Fibroblast of lung (primary cell): Measurements from ENCODE around the gene FAM221B.

Experiments used
- EZH2 ChIP-seq: IDR thresholded peaks from 2 replicates; pipeline ENCODE4 v1.5.1; 2012; ENCODE audit warnings: low read length, control low read depth, mild to moderate bottlenecking; ENCODE audit errors: missing control alignments
- TF ChIP-seq, protein P1 (sequence below), 2 donors: IDR thresholded peaks in 1 of 2; conservative IDR thresholded peaks in 1 of 2; 1 replicate in 1 of 2; 2 replicates in 1 of 2; pipeline ENCODE4 v1.5.1; 2011 to 2012; ENCODE audit warnings: low read length in 2 of 2, control low read depth in 1 of 2, inconsistent platforms in 1 of 2, low read depth in 1 of 2, mild to moderate bottlenecking in 1 of 2

GRCh38 chr9:35789541-35789940, 39.0 kb downstream of the FAM221B start:
- TF ChIP-seq, protein P1, sequence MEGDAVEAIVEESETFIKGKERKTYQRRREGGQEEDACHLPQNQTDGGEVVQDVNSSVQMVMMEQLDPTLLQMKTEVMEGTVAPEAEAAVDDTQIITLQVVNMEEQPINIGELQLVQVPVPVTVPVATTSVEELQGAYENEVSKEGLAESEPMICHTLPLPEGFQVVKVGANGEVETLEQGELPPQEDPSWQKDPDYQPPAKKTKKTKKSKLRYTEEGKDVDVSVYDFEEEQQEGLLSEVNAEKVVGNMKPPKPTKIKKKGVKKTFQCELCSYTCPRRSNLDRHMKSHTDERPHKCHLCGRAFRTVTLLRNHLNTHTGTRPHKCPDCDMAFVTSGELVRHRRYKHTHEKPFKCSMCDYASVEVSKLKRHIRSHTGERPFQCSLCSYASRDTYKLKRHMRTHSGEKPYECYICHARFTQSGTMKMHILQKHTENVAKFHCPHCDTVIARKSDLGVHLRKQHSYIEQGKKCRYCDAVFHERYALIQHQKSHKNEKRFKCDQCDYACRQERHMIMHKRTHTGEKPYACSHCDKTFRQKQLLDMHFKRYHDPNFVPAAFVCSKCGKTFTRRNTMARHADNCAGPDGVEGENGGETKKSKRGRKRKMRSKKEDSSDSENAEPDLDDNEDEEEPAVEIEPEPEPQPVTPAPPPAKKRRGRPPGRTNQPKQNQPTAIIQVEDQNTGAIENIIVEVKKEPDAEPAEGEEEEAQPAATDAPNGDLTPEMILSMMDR (conservative IDR thresholded peaks at IDR 0.05 in 1 of 2, IDR thresholded peaks at IDR 0.05 in 1 of 2; ENCODE audit: low read depth in 1 of 2, low read length in 2 of 2) = no peak
- no peak for TF ChIP-seq EZH2
